IPS-18a (cell line): ENCODE data around the gene ASXL2.
"Not testable (repeated sequence)": the region's sequence is repeated elsewhere in the genome, so short reads cannot be mapped to it uniquely, and the experiment has no call there.

Experiments used
- H3K27ac ChIP-seq: one replicate; pipeline ENCODE4 v1.5.1; 2013; ENCODE audit warnings: low read length
- H3K27me3 ChIP-seq: one replicate; pipeline ENCODE4 v1.6.1; 2013; ENCODE audit warnings: mild to moderate bottlenecking, low read length; ENCODE audit not compliant: control insufficient read depth, insufficient read depth
- H3K36me3 ChIP-seq: one replicate; pipeline ENCODE4 v1.6.1; 2013; ENCODE audit warnings: low read depth, low read length; ENCODE audit not compliant: control insufficient read depth
- H3K4me1 ChIP-seq: one replicate; pipeline ENCODE4 v1.6.1; 2013; ENCODE audit warnings: low read depth, low read length; ENCODE audit not compliant: control insufficient read depth
- H3K4me3 ChIP-seq: one replicate; pipeline ENCODE4 v1.5.1; 2013; ENCODE audit warnings: low read length
- H3K9ac ChIP-seq: one replicate; pipeline ENCODE4 v1.6.1; 2013; ENCODE audit warnings: mild to moderate bottlenecking, low read length, moderate library complexity
- H3K9me3 ChIP-seq: one replicate; pipeline ENCODE4 v1.6.1; 2013; ENCODE audit warnings: low read depth, low read length; ENCODE audit not compliant: control insufficient read depth

ASXL2 gene

DNA sequence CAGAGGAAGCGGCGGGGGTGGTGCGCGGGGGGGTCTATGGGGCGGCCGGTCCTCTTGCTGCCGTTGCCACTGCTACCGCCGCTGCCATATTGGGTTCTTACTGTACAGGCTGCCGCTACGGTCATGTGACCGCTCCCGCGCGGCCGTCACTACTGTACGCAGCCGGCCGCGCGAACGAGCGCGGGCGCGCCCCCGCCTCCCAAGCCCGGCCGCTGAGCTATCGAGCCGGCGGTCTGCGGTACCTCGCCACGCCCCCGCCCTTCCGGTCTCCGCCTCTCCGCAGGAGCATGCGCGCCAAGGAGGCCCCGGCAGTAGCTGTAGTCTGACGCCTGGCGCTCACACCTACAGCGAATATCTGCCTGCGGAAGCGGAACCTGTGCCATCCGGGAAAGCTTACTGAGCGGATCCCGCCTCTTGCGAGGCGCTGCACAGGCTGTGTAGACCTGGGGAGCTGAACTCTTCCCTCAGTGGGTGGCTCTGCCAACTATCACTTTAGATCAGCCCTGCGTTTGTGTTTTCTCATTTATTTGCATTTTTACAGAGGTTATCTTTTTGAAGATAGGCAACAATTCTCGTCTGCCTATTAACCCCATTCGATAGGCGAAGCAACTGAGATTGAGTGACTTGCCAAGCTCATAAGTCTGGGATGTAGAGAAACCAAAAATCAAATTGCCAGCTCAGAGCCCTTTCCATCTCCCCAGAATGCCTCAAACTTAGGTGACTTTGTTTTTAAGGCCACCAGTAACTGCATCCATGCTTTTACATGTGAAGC is at the start of gene ASXL2:
Gene ASXL2, minus strand, starts transcription at position 127 of the 772 bp plus-strand sequence. CDS start 265 bp downstream, outside the sequence.
- Histone ChIP-seq H3K27ac (peak within 1 kb of the TSS; percentile 33), H3K4me1 (peaks cover 13% of the 10 kb centered on the region), H3K4me3 (peak within 1 kb of the TSS; percentile 81), H3K36me3 (peaks cover 3% of the 10 kb centered on the region), H3K9me3 (no peaks in the 10 kb centered on the region), H3K27me3 (peaks cover 11% of the 10 kb centered on the region), H3K9ac (peak within 1 kb of the TSS; percentile 92)

DNA sequence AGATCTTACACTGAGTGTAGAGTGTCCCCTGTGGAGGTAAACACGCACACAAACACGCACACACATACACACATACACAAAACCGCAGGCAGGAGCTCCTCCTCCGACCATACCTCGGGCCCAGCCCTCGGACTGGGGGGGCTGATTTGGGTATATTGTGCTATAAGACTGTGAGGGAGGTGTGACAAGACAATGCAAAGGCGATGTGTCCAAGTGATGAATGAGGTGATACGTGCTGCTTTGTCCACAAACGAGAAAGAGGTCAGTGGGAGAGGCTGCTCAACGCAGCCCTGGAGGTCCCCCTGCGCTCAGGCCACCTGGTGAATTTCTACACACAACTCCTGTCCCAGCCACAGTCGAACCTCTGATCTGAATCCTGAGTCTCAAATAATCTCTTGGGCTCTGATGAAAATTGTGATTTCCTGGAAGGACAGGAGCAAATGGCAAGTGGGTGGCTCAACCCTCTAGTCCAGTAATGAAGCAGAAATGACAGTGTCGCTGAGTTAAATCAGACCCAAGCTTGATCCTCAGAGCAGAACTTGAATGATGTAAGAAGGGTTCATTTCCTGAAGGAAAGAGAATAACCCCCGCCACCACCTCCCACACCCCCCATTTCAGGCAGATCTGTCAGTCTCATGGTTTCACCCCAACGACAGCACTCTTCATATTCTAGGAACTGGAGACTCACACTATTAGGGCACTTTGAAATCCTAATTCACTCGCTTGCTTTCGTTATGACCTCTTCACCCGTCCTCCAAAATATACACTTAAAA is 48.9 kb upstream of the ASXL2 start:
- peaks cover 21% of the 10 kb centered on the region for H3K36me3 ChIP-seq
- H3K4me1 ChIP-seq, result no peaks in the 10 kb centered on the region
- H3K27ac ChIP-seq, result no peak overlapping the region
- H3K9ac ChIP-seq, result no peak overlapping the region
- H3K9me3 ChIP-seq, result no peaks in the 10 kb centered on the region
- no peaks in the 10 kb centered on the region for H3K27me3 ChIP-seq
- H3K4me3 ChIP-seq, result no peak overlapping the region

DNA sequence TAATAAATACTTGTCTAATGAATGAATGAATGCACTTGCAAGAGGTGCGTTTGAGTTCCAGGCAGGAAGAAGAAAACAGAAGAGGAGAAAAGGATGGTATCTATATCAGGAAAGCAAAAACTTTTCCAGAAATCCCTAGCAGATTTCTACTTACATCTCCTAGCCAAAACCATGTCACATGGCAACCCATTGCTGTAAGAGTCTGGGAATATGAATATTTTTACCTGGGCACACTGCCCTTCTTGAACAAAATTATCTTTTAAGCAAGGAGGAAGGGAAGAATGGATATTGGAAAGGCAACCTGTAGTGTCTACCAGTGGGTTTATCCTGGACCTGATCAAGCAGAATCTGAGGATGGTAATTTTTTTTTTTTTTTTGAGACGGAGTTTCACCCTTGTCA is 44.2 kb upstream of the ASXL2 start:
- no peaks in the 10 kb centered on the region for H3K4me1 ChIP-seq

DNA sequence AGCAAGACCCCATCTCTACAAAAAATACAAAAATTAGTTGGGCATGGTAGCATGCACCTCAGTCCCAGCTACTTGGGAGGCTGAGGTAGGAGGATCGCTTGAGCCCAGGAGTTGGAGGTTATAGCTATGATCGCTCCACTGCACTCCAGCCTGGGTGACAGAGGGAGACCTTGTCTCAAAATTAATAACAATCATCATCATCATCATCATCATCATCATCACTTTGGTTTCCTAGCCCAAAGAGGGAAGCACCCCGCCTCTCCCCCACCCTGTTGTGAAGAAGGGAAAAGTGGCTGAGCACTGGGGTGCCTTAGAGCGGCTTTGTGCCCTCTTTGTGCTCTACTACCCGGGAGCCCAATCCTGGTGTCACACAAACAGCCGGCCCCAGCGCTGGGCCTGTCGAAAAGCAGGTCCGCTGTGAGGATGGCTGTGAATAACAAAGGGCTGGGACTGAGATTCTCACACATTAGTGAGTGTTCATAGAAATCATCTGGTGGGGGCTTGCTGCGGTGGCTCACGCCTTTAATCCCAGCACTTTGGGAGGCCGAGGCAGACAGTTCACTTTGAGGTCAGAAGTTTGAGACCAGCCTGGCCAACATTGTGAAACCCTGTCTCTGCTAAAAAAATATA is 42.6 kb upstream of the ASXL2 start:
- Histone ChIP-seq H3K4me1 (no peaks in the 10 kb centered on the region), H3K9ac (no peak overlapping the region), H3K4me3 (no peak overlapping the region), H3K27me3 (no peaks in the 10 kb centered on the region), H3K9me3 (no peaks in the 10 kb centered on the region), H3K36me3 (no peaks in the 10 kb centered on the region), H3K27ac (no peak overlapping the region)

More for the DNA sequence above, 44.2 kb upstream of the ASXL2 start:
- no peak overlapping the region for H3K4me3 ChIP-seq
- peaks cover 7% of the 10 kb centered on the region for H3K36me3 ChIP-seq
- no peak overlapping the region for H3K27ac ChIP-seq
- H3K9ac ChIP-seq, result no peak overlapping the region
- H3K27me3 ChIP-seq, result no peaks in the 10 kb centered on the region
- H3K9me3 ChIP-seq, result no peaks in the 10 kb centered on the region

GRCh38 chr2:25920336-25920735 is 42.0 kb upstream of the ASXL2 start:
- Histone ChIP-seq H3K36me3 (no peaks in the 10 kb centered on the region), H3K4me3 (no peak overlapping the region), H3K27me3 (no peaks in the 10 kb centered on the region), H3K4me1 (no peaks in the 10 kb centered on the region), H3K27ac (no peak overlapping the region), H3K9ac (no peak overlapping the region), H3K9me3 (no peaks in the 10 kb centered on the region)

- Histone ChIP-seq H3K27me3 (no peaks in the 10 kb centered on the region), H3K4me3 (no peak overlapping the region), H3K36me3 (no peaks in the 10 kb centered on the region), H3K9me3 (no peaks in the 10 kb centered on the region), H3K9ac (no peak overlapping the region), H3K27ac (no peak overlapping the region), H3K4me1 (peaks cover 5% of the 10 kb centered on the region)
Observed at GRCh38 chr2:25917832-25918231, 39.5 kb upstream of the ASXL2 start.

DNA sequence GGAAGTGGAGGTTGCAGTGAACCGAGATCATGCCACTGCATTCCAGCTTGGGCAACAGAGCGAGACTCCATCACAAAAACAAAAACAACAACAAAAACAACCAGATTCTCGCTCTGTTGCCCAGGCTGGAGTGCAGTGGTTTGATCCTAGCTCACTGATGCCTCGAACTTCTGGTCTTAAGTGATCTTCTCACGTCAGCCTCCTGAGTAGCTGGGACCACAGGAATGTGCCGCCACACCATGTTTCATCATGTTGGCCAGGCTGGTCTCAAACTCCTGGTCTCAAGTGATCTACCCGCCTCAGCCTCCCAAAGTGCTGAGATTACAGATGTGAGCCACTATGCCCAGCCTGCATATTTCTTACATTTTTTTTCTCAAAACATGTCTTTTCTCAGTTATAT is 39.1 kb upstream of the ASXL2 start:
- not testable (repeated sequence) for H3K36me3 ChIP-seq, H3K4me3 ChIP-seq, H3K9me3 ChIP-seq, H3K9ac ChIP-seq, H3K27ac ChIP-seq, H3K4me1 ChIP-seq, H3K27me3 ChIP-seq

DNA sequence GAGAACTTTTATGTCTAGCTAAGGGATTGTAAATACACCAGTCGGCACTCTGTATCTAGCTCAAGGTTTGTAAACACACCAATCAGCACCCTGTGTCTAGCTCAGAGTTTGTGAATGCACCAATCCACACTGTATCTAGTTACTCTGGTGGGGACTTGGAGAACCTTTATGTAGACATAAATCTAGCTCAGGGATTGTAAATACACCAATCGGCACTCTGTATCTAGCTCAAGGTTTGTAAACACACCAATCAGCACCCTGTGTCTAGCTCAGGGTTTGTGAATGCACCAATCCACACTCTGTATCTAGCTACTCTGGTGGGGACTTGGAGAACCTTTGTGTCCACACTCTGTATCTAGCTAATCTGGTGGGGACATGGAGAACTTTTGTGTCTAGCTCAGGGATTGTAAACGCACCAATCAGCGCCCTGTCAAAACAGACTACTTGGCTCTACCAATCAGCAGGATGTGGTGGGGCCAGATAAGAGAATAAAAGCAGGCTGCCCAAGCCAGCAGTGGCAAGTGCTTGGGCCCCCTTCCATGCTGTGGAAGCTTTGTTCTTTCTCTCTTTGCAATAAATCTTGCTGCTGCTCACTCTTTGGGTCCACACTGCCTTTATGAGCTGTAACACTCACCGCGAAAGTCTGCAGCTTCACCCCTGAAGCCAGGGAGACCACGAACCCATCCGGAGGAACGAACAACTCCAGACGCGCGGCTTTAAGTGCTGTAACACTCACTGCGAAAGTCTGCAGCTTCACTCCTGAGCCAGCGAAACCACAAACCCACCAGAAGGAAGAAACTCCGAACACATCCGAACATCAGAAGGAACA is 37.9 kb upstream of the ASXL2 start:
- not testable (repeated sequence) for H3K4me3 ChIP-seq, H3K36me3 ChIP-seq, H3K27ac ChIP-seq, H3K9me3 ChIP-seq, H3K9ac ChIP-seq, H3K27me3 ChIP-seq
- peaks cover 11% of the 10 kb centered on the region for H3K4me1 ChIP-seq

- H3K9ac ChIP-seq, H3K4me3 ChIP-seq, H3K27ac ChIP-seq, H3K27me3 ChIP-seq, H3K9me3 ChIP-seq, H3K36me3 ChIP-seq: not testable (repeated sequence)
- H3K4me1 ChIP-seq, result peaks cover 11% of the 10 kb centered on the region
Observed at GRCh38 chr2:25915411-25915810, 37.1 kb upstream of the ASXL2 start.

DNA sequence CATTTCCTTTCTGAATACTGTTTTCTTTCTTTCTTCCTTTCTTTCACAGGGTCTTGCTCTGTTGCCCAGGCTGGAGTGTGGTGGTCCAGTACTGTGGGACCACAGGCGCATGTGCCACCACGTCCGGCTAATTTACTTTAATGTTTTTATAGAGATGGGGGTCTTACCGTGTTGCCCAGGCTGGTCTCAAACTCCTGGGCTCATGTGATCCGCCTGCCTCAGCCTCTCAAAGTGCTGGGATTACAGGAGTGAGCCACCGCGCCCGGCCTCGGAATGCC is 35.3 kb upstream of the ASXL2 start:
- H3K27ac ChIP-seq, H3K36me3 ChIP-seq, H3K9me3 ChIP-seq, H3K27me3 ChIP-seq, H3K9ac ChIP-seq: not testable (repeated sequence)
- peak overlapping the region; percentile 54 for H3K4me3 ChIP-seq
- H3K4me1 ChIP-seq, result peaks cover 11% of the 10 kb centered on the region
